ENCODE measurements around the gene USP26. TPM values are rescaled to one million over a fixed set of nuclear protein-coding genes. Genes with fewer than 3 reads are reported as not detected.

The USP26 gene
- total RNA-seq, 1 donor from 2014 or later = not detected

GRCh38 chrX:133042260-133042659, 54.6 kb downstream of the USP26 start:
- H3K4me3 Mint-ChIP-seq (ENCODE audit: unreplicated experiment) = no peak overlapping the region
- H3K9me3 Mint-ChIP-seq (ENCODE audit: unreplicated experiment) = no peaks in the 10 kb centered on the region
- H3K4me1 Mint-ChIP-seq (ENCODE audit: unreplicated experiment) = no peaks in the 10 kb centered on the region
- H3K36me3 Mint-ChIP-seq (ENCODE audit: low read depth, unreplicated experiment) = no peaks in the 10 kb centered on the region
- DNase-seq (ENCODE audit: low spot score) = no peak
- no peaks in the 10 kb centered on the region for H3K27me3 Mint-ChIP-seq (ENCODE audit: unreplicated experiment)
- TF ChIP-seq CTCF (IDR thresholded peaks at IDR 0.05; ENCODE audit: unreplicated experiment) = no peak
- H3K27ac Mint-ChIP-seq (ENCODE audit: unreplicated experiment) = no peak overlapping the region

GRCh38 chrX:133033010-133033409, 63.9 kb downstream of the USP26 start:
- no peak overlapping the region for H3K4me3 Mint-ChIP-seq (ENCODE audit: unreplicated experiment)
- TF ChIP-seq CTCF (IDR thresholded peaks at IDR 0.05; ENCODE audit: unreplicated experiment) = no peak
- no peaks in the 10 kb centered on the region for H3K9me3 Mint-ChIP-seq (ENCODE audit: unreplicated experiment)
- no peaks in the 10 kb centered on the region for H3K36me3 Mint-ChIP-seq (ENCODE audit: low read depth, unreplicated experiment)
- H3K27ac Mint-ChIP-seq (ENCODE audit: unreplicated experiment) = no peak overlapping the region
- no peak for DNase-seq (ENCODE audit: low spot score)
- H3K4me1 Mint-ChIP-seq (ENCODE audit: unreplicated experiment) = no peaks in the 10 kb centered on the region
- no peaks in the 10 kb centered on the region for H3K27me3 Mint-ChIP-seq (ENCODE audit: unreplicated experiment)

- Mint-ChIP-seq H3K9me3 (ENCODE audit: unreplicated experiment) (no peaks in the 10 kb centered on the region), H3K4me1 (ENCODE audit: unreplicated experiment) (no peaks in the 10 kb centered on the region), H3K27ac (ENCODE audit: unreplicated experiment) (no peak overlapping the region), H3K4me3 (ENCODE audit: unreplicated experiment) (no peak overlapping the region), H3K36me3 (ENCODE audit: low read depth, unreplicated experiment) (no peaks in the 10 kb centered on the region), H3K27me3 (ENCODE audit: unreplicated experiment) (no peaks in the 10 kb centered on the region)
- DNase-seq (ENCODE audit: low spot score) = no peak
- TF ChIP-seq CTCF (IDR thresholded peaks at IDR 0.05; ENCODE audit: unreplicated experiment) = no peak
Measured at GRCh38 chrX:133018229-133018628, 78.7 kb downstream of the USP26 start.

GRCh38 chrX:133007458-133007857, 89.5 kb downstream of the USP26 start:
- no peaks in the 10 kb centered on the region for H3K4me1 Mint-ChIP-seq (ENCODE audit: unreplicated experiment)
- no peak overlapping the region for H3K27ac Mint-ChIP-seq (ENCODE audit: unreplicated experiment)
- no peak for DNase-seq (ENCODE audit: low spot score)
- H3K4me3 Mint-ChIP-seq (ENCODE audit: unreplicated experiment) = no peak overlapping the region
- no peak for TF ChIP-seq CTCF (IDR thresholded peaks at IDR 0.05; ENCODE audit: unreplicated experiment)
- H3K27me3 Mint-ChIP-seq (ENCODE audit: unreplicated experiment) = no peaks in the 10 kb centered on the region
- H3K9me3 Mint-ChIP-seq (ENCODE audit: unreplicated experiment) = no peaks in the 10 kb centered on the region
- H3K36me3 Mint-ChIP-seq (ENCODE audit: low read depth, unreplicated experiment) = no peaks in the 10 kb centered on the region

GRCh38 chrX:133005616-133006015, 91.3 kb downstream of the USP26 start:
- no peaks in the 10 kb centered on the region for H3K9me3 Mint-ChIP-seq (ENCODE audit: unreplicated experiment)
- no peaks in the 10 kb centered on the region for H3K4me1 Mint-ChIP-seq (ENCODE audit: unreplicated experiment)
- TF ChIP-seq CTCF (IDR thresholded peaks at IDR 0.05; ENCODE audit: unreplicated experiment) = no peak
- no peaks in the 10 kb centered on the region for H3K36me3 Mint-ChIP-seq (ENCODE audit: low read depth, unreplicated experiment)
- no peak overlapping the region for H3K4me3 Mint-ChIP-seq (ENCODE audit: unreplicated experiment)
- DNase-seq (ENCODE audit: low spot score) = no peak
- no peaks in the 10 kb centered on the region for H3K27me3 Mint-ChIP-seq (ENCODE audit: unreplicated experiment)
- no peak overlapping the region for H3K27ac Mint-ChIP-seq (ENCODE audit: unreplicated experiment)

Measured in endothelial cell (in vitro differentiated cells).